T-helper 1 cell treated with Interleukin-12 subunit alpha and Interleukin-12 subunit beta and Interleukin-4 antibody, amounts not matched to agents 30 ng/mL and 1 ng/mL, for 36 hours (primary cell): ENCODE measurements around the gene ZNF48. TPM values are rescaled to one million over a fixed set of nuclear protein-coding genes. Genes with fewer than 3 reads are reported as not detected.

Experiments
- intact Hi-C: fragments of 100-400 bp; cut with micrococcal nuclease; formaldehyde crosslinking; loops from one replicate; pipeline ENCODE4 v1.15.1; 2024
- total RNA-seq: library from RNA; stranded (reverse); gene quantifications from 2 replicates; pipeline ENCODE4 v1.2.3, GENCODE V29; 2022

ZNF48 gene
- total RNA-seq, 1 donor from 2014 or later = 18.0 TPM

DNA sequence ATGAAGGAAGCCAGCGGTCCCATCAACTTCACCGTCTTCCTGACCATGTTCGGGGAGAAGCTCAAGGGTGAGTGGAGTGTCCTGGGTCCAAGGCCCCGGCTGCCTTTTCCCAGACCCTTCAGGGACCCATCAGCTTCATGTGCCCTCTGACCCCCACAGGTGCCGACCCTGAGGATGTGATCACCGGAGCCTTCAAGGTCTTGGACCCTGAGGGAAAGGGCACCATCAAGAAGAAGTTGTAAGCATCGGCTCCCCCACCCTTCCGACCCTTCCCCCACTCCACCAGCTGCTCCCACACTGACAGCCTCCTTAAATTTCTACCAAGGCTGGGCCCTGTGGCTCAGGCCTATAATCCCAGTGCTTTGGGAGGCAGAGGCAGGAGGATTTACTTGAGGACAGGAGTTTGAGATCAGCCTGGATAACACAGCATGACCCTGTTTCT lies 18.7 kb upstream of the ZNF48 start:
- intact Hi-C loops = no loop called here

DNA sequence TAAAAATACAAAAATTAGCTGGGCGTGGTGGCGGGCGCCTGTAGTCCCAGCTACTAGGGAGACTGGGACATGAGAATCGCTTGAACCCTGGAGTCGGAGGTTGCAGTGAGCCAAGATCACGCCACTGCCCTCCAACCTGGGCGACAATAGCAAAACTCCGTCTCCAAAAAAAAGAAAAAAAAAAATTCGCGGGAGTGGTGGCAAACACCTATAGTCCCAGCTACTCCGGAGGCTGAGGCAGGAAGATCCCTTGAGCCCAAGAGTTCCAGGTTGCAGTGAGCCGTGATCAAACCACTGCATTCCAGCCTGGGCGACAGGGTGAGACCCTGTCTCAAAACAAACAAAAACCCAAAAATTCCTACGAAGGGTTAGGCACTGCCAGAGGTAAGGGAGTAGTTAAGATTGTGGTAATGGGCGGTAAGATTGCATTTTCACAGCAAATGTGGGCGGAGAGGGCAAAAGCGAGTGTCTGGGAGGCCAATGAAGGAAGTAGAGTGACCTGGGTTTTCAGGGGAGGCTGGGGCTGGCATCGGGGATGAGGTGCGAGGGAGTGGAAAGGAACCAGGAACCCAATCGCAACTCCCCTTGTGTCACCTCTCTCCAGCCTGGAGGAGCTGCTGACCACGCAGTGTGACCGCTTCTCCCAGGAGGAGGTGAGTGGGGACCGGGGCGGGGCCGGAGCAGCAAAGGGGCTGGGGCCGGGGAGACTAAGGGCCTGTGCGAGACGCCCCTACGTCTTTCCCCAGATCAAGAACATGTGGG lies 18.0 kb upstream of the ZNF48 start:
- intact Hi-C loops = no loop called here

DNA sequence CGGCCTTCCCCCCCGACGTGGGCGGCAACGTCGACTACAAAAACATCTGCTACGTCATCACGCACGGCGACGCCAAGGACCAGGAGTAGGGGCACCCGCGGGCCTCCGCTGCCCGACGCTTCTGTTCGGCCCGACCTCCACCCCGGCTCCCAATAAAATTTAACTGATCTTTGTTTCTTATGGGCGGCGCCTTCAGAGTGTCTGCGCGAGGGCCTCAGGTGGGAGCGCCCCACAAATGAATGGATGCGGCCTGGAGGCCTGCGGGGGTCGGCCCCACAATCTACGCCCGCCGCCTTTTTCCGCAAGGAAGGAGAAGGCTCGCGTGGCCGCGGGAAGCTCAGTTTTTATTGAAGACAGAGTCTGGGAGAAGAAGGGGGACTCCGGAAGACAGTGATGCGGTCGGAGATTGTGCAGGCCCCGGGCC lies 17.4 kb upstream of the ZNF48 start:
- intact Hi-C loops = loop anchor here (1.0 to 2.0 kb wide), 7 partner anchors 8 to 313 kb away; partner anchors contain the start of genes ALDOA, CD2BP2, FBRS and TBC1D10B

DNA sequence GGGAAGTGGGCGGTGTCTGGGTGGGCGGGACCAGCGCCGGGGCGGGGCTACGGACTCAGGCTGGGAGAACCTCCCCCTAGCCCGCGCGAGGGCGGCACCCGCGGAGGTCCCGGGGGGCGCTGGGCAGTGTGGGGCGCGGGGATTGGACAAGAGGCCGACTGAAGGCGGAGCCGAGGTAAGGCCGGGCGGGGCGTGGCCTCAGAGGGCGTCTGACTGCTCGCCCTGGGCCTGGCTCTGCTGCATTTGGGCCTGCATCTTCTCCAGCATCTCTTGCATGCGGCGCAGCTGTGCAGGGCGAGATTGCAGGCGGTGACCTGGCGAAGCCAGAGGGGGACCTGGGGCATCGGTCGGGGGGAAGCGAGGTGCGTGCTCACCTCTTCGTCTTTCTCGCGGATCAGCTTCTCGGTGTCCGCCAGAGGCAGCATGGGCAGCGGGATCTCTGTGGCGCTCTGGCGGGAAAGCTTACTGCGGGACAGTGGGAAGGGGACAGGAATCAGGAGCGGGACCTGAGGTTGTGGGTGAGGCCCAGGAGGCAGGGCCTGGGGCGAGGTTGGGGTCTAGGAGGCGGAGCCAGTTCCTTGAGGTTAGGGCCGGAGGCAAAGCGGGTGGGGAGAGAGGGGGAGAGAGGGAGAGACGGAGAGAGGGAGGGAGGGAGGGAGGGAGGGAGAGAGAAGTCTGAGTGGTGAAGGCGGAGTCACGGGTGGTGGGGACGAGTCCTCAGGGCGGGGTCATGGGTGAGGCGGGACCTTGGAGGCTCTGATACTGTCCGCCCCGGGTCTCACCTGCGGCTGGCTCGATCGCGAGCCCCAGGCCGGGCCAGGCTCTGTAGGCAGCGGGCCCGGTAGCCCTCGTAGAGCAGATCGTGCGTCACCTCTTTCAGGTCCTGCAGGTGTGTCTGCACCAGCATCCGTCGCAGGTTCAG lies 16.7 kb upstream of the ZNF48 start:
- intact Hi-C loops = loop anchor here (1.0 to 2.0 kb wide), 7 partner anchors 8 to 314 kb away; partner anchors contain the start of genes ALDOA, CD2BP2, FBRS and TBC1D10B

DNA sequence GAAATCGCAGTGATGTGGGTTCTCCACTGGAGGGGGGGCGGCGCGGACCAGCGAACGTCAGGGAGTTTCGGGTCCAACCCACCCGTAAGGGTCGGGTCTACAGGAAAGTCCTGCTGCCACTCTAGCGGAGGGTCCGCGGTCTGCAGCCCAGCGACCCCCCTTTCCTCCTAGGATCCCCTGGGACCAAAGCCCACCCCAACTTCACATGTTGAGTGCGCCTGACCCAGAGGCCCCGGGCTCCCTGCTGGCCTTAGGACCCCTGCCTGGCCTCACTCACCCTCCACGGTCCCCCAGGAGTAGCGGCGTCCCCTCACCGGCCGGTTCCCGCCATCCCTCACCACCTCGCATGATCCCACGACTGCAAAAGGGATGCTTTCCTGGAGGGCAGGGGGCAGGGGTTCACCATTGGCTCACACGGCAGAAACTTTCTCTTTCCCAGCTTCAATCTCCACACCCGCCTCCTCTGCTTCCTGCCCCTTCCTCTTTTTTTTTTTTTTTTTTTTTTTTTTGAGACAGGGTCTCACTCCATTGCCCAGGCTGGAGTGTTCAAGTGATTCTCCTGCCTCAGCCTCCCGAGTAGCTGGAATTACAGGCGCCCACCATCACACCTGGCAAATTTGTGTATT lies 15.9 kb upstream of the ZNF48 start:
- intact Hi-C loops = loop anchor here (2.0 kb wide), 2 partner anchors 148 to 314 kb away; partner anchors contain the start of genes ALDOA and ZNF768

DNA sequence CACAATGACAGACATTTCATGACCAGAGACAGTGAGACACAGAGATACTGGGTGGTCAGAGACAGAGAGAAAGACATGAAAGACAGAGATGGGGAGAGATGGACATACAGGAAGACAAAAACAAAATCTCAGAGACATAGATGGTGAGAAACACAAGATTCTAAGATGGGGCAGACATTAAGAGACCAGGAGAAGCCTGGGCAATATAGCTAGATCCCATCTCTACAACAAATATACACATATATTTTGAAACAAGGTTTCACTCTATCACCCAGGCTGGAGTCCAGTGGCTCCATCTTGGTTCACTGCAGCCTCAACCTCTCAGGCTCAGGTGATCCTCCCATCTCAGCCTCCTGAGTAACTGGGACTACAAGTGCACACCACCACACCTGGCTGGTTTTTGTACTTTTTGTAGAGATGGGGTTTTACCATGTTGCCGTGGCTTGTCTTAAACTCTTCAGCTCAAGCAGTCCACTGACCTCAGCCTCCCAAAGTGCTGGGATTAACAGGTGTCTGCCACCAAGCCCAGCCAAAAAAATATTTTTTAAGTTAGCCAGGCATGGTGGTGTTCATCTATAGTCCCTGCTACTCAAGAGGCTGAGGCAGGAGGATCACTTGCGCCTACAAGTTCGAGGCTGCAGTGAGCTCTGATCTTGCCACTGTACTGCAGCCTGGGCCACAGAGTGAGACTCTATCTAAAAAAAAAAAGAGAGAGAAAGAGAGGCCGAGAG lies 15.0 kb upstream of the ZNF48 start:
- intact Hi-C loops = no loop called here

DNA sequence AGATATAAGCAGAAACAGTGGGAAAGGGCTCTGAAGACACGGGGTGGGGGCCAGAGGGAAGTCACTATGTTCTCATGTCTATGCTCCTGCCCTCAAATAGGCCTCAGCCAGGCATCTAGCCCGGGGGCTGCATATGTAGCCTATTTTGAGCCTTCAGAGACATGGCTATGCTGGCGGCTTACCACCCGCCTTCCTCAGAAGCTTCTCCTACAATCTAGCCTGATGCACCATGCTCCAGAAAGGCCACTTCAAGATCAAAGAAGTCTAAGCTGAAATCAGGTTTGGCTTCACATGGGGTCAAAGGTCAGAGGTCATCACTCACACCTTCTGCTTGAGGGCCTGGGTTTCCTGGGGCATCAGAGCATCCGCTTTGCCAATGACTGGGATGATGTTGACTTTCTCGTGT lies 14.4 kb upstream of the ZNF48 start:
- intact Hi-C loops = no loop called here

DNA sequence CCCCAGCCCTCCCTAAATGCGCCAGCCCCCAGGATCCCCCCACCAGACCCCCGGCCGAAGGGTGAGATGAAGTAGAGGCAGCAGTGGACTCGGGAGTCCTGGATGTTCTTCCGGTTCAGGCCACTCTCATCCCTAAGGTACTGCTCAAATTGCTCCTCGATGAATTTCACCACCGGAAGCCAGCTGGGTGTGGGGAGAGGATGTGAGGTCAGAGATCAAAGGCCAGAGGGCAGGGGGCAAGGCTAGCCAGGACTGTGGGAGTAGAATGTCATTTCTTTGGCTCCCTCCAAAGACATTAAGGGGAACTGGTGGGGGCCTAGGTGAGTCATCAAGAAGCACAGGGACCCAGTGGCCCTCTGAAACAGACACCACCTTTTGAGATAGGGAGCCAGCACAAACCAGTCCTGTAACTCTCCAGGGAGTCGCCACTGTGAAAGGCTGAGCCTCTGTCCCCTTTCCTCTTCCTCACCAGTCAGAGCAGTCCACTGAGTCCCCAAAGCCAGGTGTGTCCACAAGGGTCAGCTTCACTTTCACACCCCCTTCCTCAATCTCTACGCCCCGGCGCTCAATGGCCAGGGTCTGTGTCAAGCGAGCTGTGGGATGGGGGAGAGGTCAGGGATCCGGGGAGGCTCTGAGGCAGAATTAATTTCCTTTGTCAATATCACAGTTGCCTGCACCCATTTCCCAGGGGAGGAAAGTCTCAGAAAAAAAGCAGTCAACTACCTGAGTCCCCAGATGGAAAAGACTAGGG lies 13.8 kb upstream of the ZNF48 start:
- intact Hi-C loops = loop anchor here (1.0 kb wide), 2 partner anchors 11 to 26 kb away; partner anchors contain the start of genes TBC1D10B and ZNF771

DNA sequence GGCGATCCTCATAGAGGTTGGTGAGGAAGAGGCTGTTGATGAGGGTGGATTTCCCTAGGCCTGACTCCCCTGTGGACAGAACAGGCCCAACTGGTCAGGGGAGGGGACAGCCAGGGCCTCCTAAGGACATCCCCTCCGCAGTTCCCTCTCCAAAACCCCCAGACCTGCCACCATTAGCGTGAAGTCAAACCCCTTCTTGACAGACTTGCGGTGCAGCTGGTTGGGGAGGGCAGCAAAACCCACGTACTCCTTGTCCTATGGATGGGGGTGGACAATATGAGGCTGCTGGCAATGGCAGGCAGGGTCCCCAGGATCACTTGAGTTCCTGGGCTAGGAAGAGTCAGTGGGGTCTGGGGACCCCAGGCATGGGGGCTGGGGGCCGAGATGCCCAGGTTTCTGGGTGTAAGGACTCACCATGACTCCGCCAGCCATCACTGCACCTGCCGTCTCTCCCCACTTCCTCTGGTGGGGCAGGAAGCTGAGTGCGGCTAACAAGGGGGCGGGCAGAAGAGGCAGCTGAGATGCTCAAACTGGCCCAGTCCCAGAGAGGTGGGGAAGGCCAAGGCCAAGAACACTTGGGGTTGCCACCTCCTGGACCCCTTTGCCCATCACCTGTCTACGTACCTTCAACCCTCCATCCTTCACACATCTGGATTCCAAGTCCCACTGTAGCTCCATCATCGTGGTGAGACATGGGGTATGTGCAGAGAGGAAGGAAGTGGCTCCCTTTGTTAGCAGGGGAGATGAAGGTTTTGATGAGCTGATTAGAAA lies 12.9 kb upstream of the ZNF48 start, which contains the start of gene SEPTIN1:
SEPTIN1 (minus strand) TSS at position 451 of the 771 bp plus-strand sequence; CDS start at position 432, 19 bp downstream.
- intact Hi-C loops = loop anchor here (1.0 kb wide), 2 partner anchors 12 to 25 kb away; partner anchors contain the start of genes TBC1D10B and ZNF771

DNA sequence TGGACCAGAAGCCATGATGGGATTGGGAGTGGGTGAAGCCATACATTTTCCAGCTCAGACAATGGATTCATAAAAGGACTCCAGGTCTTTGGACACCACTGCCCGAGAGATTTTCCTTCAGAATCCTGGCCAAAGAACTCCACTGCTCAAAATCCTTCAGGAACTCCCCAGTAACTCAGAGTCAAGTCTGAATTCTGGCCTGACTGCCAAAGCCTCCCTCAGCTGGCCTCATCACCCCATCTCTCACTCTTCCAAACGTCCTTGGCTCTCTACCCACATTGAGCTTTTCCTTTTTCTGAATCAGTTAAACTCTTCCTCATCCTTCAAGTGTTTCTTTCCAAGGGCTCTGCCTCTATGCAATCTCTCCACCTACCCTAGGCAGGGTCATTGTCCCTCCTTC lies 11.7 kb upstream of the ZNF48 start:
- intact Hi-C loops = no loop called here

DNA sequence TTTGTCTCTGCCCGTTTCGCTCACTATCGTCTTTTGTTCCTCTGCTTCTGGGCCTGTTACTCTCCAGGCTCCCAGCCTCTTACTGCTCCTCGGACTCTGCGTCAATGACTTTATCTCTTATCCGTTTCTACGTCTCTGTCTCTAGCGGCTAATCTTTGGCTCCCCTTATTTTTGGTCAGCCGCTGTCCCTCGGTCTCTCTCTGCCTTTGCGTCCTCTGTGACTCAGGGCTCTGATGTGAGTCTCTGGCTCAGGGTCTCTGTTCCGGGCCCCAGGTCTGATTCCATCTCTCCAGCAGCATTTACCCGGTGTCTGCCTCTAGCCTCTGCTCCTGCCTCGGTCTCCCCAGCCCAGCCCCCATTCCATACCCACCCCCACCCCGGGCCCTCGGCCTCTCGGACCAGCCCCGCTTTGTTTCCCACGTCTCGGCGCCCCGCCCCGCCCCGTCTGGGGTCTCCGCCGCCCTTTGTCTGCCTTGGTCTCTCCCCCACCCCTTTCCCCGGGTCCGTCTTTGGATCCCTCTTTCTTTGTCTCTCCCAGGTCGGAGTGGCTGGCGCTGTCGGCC lies 547 bp upstream of the ZNF48 start:
- intact Hi-C loops = loop anchor here (1.0 kb wide), 2 partner anchors 13 to 24 kb away; partner anchors contain the start of genes TBC1D10B and ZNF771

DNA sequence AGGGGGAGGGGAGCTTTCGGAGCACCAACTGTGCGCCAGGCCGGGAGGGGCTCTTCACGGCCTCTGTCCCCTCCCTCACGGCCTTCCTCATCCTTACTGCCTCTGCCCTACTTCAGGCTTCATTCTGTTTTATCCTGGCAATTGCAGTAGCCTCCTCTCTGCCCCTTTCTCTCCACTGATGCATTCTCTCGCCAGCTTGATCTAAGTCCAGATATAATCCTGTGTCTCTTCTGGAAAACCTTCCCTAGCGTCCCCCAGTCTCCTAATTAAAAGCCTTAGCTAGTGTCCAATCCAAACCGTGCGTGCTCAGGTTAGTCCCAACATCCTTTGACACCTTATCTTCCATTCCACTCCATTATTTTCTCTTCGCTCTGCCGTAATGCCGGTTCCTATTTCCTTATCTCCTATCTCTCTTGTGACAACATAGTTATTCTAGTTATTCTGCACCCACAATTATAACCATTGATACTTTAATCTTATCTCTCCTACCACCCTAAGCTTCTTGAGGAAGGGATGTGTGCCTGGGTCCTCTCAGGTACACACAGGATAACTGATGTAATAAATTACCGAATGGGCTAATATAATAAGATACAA lies 869 bp downstream of the ZNF48 start:
- intact Hi-C loops = loop anchor here (1.0 kb wide), 3 partner anchors 11 to 26 kb away; partner anchors contain the start of genes TBC1D10B and ZNF771

DNA sequence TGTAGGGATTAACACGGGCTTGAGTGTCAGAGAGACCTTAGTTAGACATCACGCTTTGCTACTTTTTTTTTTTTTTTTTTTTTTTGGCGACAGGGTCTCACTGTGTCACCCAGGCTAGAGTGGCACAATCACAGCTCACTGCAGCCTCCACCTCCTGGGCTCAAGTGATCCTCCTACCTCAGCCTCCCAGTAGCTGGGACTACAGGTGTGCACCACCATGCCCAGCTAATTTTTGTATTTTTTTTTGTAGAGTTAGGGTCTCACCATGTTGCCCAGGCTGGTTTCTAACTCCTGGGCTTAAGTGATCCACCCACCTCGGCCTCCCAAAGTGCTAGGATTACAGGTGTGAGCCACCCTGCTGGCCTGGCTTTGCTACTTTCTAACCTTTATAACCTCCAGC lies 1.4 kb downstream of the ZNF48 start:
- intact Hi-C loops = loop anchor here (1.0 kb wide), 1 partner anchor 18 kb away; no protein-coding TSS in a partner anchor

DNA sequence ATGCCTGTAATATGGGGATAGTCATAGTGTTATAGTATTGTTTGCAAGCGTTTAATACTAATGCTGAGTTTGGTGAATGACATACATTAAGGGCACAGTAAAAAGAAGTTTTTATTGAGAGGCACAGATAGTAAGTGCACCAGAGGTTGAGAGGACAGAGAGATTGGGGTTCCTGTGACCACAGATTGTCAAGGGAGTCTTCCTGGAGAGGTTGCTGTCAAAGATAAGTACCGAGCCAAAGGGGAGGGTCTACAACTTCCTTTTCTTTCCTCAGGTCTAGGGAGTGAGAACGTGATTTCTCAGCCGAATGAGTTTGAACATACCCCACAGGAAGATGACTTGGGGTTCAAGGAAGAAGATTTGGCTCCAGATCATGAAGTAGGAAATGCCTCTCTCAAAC lies 1.8 kb downstream of the ZNF48 start:
- intact Hi-C loops = no loop called here

DNA sequence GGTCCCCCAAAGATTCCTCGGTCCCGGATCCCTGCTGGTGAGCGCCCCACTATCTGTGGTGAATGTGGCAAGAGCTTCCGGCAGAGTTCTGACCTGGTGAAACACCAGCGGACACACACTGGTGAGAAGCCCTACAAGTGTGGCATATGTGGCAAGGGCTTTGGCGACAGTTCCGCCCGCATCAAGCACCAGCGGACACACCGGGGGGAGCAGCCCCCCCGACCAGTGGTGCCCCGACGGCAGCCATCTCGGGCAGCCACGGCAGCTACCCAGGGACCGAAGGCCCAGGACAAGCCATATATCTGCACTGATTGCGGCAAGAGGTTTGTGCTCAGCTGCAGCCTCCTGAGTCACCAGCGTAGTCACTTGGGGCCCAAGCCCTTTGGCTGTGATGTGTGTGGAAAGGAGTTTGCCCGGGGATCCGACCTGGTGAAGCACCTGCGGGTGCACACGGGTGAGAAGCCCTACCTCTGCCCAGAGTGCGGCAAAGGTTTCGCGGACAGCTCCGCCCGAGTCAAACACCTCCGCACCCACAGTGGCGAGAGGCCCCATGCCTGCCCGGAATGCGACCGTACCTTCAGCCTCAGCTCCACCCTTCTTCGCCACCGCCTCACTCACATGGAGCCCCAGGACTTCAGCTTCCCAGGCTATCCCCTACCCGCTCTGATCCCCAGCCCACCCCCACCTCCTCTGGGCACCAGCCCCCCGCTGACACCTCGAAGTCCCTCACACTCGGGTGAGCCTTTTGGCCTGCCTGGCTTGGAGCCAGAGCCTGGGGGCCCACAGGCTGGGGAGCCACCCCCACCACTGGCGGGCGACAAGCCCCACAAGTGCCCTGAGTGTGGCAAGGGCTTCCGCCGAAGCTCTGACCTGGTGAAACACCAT lies 2.8 kb downstream of the ZNF48 start:
- intact Hi-C loops = no loop called here

DNA sequence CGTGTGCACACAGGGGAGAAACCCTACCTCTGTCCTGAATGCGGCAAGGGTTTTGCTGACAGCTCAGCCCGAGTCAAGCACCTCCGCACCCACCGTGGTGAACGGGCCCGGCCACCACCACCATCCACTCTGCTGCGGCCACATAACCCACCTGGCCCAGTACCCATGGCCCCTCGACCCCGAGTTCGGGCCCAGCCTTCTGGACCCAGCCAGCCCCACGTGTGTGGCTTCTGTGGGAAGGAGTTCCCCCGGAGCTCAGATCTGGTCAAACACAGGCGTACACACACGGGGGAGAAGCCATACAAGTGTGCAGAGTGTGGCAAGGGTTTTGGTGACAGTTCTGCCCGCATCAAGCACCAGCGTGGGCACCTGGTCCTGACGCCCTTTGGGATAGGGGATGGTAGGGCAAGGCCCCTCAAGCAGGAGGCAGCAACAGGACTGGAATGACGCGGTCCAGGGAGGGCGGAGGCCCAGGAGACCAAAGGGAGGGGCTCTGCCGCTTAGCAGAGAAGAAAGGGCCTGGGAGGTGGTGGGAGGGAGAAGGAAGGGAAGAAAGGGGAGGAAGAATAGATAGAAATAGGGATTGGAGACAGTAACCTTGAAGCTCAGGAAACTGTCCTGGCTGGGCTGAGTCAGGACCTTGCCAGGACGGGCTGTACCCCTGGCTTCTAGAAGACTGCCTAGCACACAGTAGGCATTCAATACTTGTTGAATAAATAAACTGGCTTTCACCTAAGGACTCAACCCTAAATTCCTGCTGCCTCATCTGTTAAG lies 3.6 kb downstream of the ZNF48 start:
- intact Hi-C loops = no loop called here
